ENCODE measurements around the gene EPB41L1.

EPB41L1 gene

GRCh38 chr20:36155629-36155971 lies 1.1 kb downstream of the EPB41L1 start:
- no peak for DNase-seq (ENCODE audit: low read depth in 2 of 2)

- DNase-seq (ENCODE audit: low read depth in 2 of 2), result no peak
Measured at GRCh38 chr20:36155991-36156390, 1.5 kb downstream of the EPB41L1 start.

- no peak for DNase-seq (ENCODE audit: low read depth in 2 of 2)
Measured at GRCh38 chr20:36157610-36158009, 3.1 kb downstream of the EPB41L1 start.

- DNase-seq (ENCODE audit: low read depth in 2 of 2), result no peak
Measured at GRCh38 chr20:36158160-36158741, 3.7 kb downstream of the EPB41L1 start.

GRCh38 chr20:36159833-36160232 lies 5.3 kb downstream of the EPB41L1 start:
- DNase-seq (ENCODE audit: low read depth in 2 of 2), result no peak

GRCh38 chr20:36162272-36162966 lies 7.9 kb downstream of the EPB41L1 start:
- DNase-seq (ENCODE audit: low read depth in 2 of 2), result no peak

GRCh38 chr20:36167902-36168503 lies 13.5 kb downstream of the EPB41L1 start:
- DNase-seq (ENCODE audit: low read depth in 2 of 2), result no peak

- no peak for DNase-seq (ENCODE audit: low read depth in 2 of 2)
Measured at GRCh38 chr20:36170542-36171215, 16.1 kb downstream of the EPB41L1 start.

- no peak for DNase-seq (ENCODE audit: low read depth in 2 of 2)
Measured at GRCh38 chr20:36173451-36173933, 19.0 kb downstream of the EPB41L1 start.

GRCh38 chr20:36175016-36175415 lies 20.5 kb downstream of the EPB41L1 start:
- no peak for DNase-seq (ENCODE audit: low read depth in 2 of 2)

- DNase-seq (ENCODE audit: low read depth in 2 of 2), result no peak
Measured at GRCh38 chr20:36175475-36175995, 21.0 kb downstream of the EPB41L1 start.

GRCh38 chr20:36177716-36178115 lies 23.2 kb downstream of the EPB41L1 start:
- DNase-seq (ENCODE audit: low read depth in 2 of 2), result no peak

GRCh38 chr20:36179170-36179945 lies 24.8 kb downstream of the EPB41L1 start:
- DNase-seq (ENCODE audit: low read depth in 2 of 2), result no peak

- DNase-seq (ENCODE audit: low read depth in 2 of 2), result no peak
Measured at GRCh38 chr20:36180323-36180722, 25.8 kb downstream of the EPB41L1 start.

GRCh38 chr20:36181934-36182603 lies 27.5 kb downstream of the EPB41L1 start:
- no peak for DNase-seq (ENCODE audit: low read depth in 2 of 2)

- DNase-seq (ENCODE audit: low read depth in 2 of 2), result no peak
Measured at GRCh38 chr20:36182604-36183154, 28.1 kb downstream of the EPB41L1 start.

GRCh38 chr20:36183155-36183944 lies 28.8 kb downstream of the EPB41L1 start:
- DNase-seq (ENCODE audit: low read depth in 2 of 2), result no peak

GRCh38 chr20:36184816-36185776 lies 30.6 kb downstream of the EPB41L1 start:
- no peak for DNase-seq (ENCODE audit: low read depth in 2 of 2)

All from activated CD4-positive, alpha-beta T cell treated with anti-CD3 and anti-CD28 coated beads for 24 hours (primary cell).